GM12801 (cell line): ENCODE measurements around the gene INO80B.

ENCODE experiments used
- TF ChIP-seq, protein P1 (sequence below): IDR thresholded peaks from one replicate; pipeline ENCODE4 v1.5.1; 2011; ENCODE audit warnings: control low read depth; ENCODE audit not compliant: insufficient read length; ENCODE audit errors: extremely low read depth

Gene INO80B

DNA sequence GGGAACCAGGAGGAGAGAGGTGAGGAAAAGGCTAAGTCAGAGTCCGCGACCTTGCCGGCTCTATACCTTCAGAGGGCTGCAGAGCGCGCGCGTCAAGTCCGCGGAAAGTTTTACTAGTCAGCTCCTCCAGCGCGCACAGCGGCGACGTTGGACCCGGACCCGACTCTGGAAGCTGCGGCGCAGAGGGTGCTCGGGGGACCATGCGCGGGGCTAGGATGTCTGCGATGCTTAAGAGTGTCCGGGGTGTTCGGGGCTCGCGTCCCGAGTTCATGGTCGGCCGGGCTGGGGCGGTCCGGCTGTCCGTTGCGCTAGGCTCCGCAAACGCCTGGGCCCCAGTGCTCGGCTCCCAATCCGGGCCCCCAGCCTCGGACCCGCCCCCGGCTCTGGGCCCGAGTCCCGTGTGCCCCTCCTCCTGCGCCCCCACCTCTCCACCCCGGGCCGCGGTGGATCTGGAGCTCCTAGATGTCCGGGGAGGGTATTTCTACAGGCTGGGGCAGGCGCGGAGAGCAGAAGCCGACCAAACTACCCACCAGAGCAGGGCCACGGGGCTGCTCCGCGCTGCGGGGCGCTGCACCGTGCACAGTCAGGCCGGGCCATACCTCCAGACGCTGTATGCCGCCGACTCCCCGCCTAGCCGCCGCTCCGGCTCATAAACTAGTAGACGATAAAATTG, 44.5 kb downstream of the INO80B start, which contains the start of gene LBX2:
TSS of gene LBX2 (minus strand) at position 337 of the 673 bp plus-strand sequence. CDS start at position 271, 66 bp downstream.
- TF ChIP-seq, protein P1, sequence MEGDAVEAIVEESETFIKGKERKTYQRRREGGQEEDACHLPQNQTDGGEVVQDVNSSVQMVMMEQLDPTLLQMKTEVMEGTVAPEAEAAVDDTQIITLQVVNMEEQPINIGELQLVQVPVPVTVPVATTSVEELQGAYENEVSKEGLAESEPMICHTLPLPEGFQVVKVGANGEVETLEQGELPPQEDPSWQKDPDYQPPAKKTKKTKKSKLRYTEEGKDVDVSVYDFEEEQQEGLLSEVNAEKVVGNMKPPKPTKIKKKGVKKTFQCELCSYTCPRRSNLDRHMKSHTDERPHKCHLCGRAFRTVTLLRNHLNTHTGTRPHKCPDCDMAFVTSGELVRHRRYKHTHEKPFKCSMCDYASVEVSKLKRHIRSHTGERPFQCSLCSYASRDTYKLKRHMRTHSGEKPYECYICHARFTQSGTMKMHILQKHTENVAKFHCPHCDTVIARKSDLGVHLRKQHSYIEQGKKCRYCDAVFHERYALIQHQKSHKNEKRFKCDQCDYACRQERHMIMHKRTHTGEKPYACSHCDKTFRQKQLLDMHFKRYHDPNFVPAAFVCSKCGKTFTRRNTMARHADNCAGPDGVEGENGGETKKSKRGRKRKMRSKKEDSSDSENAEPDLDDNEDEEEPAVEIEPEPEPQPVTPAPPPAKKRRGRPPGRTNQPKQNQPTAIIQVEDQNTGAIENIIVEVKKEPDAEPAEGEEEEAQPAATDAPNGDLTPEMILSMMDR, result no peak

DNA sequence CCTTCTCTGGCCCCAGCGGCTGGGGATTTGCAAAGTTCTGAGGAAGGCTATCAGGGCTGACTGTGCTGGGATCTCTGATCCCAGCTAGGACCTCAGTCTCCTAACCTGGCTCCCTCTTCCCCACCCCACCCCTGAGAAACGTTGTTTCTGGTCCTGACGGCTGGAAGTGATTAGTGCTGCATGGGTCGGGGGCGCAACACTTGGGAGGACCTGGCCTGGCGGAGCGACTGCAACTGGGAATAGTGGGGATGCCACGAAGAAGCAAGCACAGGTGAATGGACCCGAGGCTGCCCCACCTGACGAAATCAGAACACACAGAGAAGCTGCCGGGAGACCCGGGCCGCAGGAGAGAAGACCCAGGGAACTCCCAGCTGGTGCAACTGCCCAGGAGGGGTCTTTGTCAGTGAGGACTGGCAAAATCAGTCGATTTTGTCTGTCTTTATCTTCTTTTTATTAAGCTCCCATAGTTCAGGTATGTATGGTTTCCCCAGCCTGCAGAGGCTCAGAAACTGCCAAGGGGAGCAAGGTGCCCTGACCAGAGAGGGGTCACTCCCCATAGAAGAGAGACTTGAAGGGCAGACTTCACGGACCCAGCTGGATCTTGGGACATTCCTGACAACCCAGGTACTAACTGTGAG, 45.2 kb downstream of the INO80B start:
- TF ChIP-seq, protein P1, result no peak

DNA sequence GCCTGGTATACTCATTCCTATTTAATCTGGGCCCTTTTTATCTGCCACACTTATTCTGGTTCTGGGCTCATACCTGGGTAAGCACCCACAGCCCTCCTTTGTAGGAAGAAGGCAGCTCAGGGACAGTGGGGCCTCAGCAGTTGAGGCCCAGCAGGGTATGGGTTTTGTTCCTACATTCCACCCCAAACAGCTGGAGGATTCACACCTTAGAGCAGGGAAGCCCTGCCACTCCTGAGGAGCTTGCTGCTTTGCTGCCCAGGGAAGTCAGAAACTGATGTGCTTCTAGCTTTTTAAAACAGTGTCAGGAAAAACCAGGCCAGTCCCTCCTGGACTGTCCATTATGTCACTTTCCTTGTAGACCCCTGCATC, 45.7 kb downstream of the INO80B start:
- TF ChIP-seq, protein P1, result no peak

DNA sequence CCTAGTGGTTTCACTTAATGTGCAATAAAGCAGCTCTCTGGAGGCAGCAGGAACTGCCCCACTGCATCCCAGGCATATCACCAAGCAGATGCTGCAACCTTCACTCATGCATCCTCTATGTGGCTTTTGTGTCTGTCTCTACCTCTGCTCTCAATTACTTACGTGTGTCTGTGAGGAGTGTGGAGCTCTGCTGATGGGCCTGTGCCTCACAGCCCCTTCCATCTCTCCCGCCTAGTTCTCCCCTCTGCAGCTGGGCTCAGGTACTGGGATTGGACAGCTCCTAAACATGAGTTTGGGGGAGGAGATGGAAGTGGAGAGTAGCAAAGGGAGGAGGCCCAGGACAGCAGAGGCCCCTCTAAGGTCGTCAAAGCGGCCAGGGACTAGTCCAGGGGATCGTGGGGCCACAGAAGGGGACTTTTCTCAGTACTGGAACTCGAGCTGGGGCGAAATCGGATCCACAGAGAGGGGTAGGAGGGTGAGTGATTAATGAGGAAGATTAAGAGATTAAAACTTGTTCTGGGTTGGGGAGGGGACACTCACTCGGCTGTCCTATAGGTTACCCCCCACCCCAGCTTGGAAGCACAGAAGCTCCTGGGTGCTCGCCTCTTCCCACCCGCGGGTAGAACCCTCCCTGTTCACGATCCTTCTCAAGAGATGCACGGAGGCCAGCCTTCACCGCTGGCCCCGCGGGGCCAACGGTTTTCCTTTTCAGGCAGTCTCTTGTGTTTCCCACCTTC, 46.6 kb downstream of the INO80B start:
- TF ChIP-seq, protein P1, result no peak

DNA sequence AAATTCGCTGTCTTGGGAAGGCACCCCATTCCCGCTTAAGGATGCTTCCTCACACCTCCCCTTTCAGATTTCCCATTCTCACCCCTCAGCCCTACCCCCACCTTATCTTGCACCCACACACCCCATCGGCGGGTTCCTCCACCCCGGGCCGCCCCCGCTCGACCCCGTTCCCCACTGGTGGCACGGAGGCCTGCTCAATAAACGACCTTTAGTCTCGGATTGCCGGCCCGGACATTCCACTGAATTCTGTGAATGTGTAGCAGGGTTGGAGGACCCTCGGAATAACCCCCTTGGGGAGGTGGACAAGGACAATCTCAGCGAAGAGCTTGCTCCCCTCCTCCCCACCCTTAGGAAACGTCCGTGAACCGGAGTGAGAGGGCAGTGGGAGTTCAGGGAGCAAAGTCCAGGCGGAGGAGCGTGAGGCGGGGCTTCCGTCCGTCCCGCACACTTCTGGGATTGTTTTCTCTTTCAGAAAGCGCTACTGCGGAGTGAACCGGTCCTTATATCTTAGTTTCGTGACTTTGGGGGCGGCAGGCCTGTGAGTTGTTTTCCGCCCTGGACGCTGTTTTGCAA, 47.3 kb downstream of the INO80B start:
- TF ChIP-seq, protein P1, result no peak

DNA sequence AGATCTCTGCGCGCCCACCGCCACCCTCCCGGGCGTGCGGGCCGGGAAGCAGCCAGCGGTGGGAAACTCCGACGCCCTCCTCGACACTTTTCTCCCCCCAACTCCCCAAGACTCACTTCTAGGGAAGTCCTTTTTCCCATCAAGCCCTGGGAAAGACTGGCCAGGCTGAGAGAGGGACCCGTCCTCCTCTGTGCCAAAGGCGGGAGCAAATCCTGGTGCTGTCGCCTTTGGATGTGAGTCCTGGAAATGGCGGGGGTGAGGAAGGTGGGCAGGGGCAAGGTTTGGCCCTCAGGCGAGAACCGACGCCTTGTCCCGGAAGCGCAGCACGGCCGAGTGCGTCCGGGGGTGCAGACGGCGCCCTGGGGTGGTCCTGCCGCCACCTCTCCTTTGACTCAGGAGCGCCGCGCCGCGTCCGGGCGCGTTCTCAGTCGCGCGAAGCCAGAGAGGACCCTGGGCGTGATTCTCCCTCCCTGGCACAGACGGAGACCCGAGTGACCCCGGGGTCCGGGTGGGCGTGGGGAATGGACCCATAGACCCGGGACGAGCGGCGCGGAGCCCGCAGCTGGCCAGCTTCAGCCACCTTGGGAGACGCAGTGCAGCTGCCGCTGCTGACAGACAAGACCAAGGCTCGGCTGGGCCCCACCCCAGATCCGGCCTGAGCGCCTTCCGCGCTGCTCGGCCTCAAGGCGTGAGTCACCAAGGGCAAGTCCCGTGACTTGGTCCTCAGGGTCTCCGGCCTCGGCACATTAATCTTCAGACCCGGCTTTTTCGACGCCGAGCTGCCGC, 48.0 kb downstream of the INO80B start:
- TF ChIP-seq, protein P1, result no peak
